Stimulated activated CD8-positive, alpha-beta memory T cell treated with anti-CD3 and anti-CD28 coated beads, Interleukin-7, amount 100 ng/mL, for 4 hours (primary cell): Measurements from ENCODE around the gene FMN1.

Experiments
- DNase-seq, 2 donors: peaks; one replicate each; pipeline ENCODE4 v3.0.0-alpha.2; 2020; ENCODE audit warnings: low read depth in 2 of 2

Gene FMN1

DNA sequence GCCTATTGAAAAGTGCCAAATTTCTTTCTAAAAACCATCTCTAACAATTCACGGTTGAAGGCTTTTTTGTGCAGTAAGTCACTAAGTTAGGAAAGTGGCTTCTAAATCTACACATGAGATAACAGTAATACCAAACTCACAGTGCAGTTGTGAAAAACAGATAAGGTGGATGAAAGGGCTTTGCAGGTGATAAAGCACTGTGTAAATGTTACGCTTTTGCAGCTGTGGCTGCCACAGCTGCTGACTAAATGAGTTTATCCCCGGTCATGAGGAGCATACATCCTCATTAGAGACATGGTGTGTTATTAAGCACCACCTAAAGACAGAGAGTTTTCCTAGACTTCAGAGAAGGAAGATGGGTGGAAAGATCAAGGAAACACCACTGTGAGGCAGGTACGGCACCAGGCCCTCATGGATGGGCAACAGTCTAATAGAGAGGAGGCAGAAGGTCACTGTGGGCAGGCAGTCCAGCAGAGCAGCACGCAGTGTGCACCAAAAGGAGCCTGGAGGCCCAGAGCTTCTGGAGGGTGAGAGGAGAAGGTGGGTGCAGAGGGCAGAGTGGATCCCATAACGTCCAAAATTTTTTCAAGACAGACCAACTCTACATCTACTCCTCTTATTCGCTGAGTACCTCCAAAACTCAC, 68.5 kb downstream of the FMN1 start:
- DNase-seq = no peak

DNA sequence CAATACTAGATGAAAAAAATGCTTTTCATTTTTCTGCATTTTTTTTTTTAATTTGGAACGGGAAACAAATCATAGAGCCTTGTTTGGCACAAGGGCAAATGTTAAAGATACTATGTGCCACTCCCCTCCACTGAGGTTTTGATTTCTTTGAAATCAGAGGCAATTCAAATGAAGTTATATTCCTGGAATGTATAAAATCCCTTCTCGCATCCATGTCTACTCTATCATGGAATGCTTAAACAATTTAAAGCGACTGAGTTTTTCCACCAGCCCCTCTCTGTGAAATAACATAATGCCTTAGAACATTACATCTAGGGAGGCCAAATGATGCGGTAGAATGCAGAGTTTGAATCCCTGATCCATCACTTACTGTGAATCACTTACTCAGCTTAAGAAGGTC, 69.7 kb downstream of the FMN1 start:
- no peak for DNase-seq

GRCh38 chr15:33124279-33124678, 70.2 kb downstream of the FMN1 start:
- no peak for DNase-seq

DNA sequence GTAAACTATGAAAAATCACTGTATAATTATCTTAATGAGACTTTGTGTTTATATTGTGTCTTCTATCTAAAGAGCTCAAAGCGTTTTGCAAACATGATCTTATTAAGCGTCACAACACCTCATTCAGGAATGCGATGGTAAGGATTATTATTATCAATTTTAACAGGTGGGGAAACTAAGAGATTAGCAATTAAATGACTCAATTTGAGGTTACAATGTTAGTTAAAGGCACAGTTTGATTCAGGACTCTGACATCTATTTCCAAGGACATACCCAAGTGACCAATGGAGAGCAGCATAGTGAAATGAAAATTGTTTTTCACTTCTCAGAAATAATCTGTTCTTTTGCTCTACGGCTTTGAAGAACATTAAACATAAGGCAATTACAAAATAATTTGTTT, 74.6 kb downstream of the FMN1 start:
- DNase-seq = no peak

DNA sequence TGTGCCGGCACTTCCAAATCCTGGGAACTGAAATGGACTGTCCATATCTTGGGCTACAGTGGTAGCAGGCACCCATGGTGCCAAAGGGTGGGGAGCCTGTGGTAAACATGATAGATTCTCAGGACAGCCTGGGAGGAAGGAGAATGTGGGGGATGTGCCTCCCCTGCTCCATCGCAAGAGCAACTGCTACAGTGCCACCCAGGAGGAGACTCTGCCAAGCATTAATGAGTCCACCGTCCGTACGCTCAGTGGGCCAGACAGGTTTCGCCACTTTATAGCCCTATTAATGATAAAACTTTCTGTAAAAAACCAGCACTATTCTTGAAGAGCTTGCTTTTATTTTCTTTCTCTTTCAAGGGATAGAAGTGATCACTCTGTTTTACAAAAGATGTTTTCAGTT, 75.2 kb downstream of the FMN1 start:
- no peak for DNase-seq

DNA sequence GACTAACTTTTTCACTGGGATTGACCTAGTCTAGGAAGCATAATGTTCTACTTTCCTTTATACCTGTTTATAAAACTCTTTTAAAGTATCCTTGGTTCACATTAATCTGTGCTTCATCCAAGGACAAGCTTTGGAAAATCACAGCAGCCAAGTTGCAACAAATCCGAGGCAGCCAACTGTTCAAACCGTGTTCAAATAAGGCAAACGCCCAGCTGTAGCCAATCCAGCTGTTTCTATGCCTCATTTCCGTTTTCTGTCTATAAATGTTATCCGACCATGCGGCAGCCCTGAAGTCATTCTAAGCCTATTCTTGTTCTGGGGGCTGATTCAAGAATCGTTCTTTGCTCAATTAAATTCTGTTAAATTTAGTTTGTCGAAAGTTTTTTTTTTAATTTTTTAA, 78.3 kb downstream of the FMN1 start:
- DNase-seq = no peak

DNA sequence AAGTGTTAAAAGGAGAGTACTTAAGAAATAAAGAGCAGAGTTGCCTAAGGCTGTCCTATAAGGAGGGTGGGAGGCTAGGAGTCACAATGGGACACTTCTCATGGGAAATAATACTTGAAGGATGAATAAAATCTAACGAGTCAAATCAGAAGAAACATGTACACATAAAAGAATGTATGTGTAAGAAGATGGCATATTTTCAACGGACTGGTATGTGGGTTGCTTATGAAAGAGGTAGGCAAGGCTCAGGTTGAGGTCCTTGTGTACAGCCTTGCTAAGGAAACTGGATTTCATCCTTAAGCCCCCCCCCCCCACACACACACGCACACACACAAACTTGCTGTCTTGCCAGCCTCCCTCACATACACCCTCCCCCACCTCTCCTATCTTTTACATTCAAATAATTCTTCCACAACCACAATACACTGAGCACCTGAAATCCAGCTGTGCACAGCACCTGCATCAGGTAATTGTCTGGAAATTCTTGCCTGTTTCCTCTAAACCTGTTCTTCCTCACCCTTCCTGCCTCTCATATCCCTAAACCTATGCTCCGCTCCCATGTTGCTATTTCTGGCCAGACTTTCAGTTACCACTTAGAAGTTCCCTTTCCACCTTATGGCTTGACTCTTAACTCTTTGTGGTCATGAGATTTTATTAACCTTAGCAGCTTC, 79.2 kb downstream of the FMN1 start:
- DNase-seq = no peak

DNA sequence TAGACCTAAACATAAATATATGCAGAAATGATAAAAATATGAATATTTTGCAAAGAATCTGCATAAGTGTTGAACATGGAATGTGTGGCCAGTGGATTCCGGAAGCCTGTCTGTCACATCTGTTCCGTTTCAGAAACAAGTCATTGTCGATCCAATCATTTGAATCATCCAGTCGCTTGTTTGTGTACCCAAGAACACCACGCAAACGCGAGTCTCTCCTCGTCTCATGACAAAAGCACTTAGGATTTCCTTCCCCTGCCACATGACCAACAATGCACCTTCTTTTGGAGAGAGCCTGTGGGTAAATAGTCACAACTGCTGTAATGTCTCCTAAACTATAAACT, 80.2 kb downstream of the FMN1 start:
- DNase-seq = no peak

- DNase-seq = no peak
These were observed 80.7 kb downstream of the FMN1 start for GRCh38 chr15:33113666-33114373.

GRCh38 chr15:33112541-33113105, 81.9 kb downstream of the FMN1 start:
- no peak for DNase-seq

DNA sequence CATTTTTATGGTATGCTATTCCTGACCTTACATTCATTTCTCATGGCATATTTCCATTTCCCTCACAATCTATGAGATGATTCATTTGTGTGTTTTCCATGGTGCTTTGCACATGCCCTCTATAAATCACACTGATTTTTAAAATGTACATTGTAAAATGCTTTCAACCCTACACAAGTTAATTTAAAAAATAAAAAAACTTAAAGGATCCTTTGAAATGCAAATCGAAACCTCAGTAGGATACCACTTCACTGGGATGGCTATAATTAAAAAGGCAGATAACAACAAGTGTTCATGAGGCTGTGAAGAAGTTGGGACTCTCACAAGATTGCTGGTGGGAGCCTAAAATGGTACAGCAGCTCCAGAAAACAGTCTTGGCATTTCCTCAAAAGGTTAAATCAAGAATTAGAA, 83.5 kb downstream of the FMN1 start:
- no peak for DNase-seq

DNA sequence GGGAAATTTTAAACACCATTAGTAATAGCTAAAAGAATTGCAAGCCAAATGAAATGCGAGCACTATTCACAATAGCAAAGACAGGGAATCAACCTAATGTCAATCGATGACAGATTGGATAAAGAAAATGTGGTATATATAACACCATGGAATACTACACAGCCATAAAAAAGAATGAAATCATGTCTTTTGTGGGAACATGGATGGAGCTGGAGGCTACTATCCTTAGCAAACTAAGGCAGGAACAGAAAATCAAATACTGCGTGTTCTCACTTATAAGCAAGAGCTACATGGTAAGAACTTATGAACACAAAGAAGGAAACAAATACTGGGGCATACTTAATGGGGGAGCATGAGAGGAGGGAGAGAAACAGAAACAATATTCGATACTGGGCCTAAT, 85.2 kb downstream of the FMN1 start:
- DNase-seq = no peak

- DNase-seq = no peak
These were observed 86.0 kb downstream of the FMN1 start for GRCh38 chr15:33108518-33108917.

DNA sequence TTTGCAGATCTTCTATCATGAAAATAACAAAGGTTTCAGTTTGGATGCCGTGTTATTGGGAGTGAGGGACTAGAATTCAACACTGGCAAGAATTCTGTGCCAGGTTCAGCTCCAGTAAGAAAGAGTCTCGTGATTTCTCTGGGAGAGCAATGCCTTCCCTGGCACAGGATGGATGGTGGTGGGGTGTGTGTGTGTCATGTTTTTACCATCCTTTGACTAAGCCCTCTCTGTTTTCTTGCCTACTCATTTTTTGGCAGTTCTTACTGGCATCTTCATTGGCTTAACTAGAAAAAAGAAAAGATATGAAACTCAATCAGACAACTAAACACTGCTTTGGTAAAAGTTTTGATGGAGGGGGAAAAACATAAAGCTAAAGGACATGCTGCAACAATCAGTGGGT, 86.6 kb downstream of the FMN1 start:
- DNase-seq = no peak

- no peak for DNase-seq
These were observed 90.3 kb downstream of the FMN1 start for GRCh38 chr15:33104212-33104611.

DNA sequence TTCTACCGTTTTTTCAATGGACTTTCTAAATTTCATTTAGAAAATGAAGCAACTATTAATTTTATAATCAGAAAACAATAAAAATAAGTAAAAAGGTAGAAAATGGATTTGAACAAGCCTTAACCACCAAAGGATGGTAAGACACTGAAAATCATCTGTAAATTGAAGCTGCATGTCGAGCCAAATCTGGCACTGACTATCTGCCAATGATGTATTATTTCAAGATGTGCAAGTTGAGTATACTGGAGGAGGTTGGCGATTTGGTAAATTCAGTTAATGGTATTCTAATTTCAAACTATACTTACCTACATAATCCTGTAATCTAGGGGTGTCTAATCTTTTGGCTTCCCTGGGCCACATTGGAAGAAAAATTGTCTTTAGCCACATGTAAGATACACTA, 93.5 kb downstream of the FMN1 start:
- DNase-seq = no peak

- DNase-seq = no peak
These were observed 94.2 kb downstream of the FMN1 start for GRCh38 chr15:33100314-33100713.

GRCh38 chr15:33099739-33100138, 94.8 kb downstream of the FMN1 start:
- DNase-seq = no peak

DNA sequence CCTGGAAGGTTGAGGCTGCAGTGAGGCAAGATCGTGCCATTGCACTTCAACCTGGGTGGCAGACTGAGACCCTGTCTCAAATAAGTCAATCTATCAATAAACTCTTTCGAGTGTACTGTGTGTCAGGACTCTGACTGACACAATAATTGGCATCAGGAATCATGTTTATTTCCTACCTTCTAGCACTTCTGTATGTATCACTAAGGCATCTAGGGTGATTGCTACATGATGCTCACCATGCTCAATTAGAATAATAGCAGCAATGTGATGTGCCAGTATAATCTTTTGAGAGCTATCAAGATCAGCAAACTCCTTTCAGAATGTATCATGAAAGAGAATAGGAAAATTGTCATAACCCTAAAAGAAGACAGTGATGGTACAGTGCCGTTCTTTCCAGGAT, 95.3 kb downstream of the FMN1 start:
- no peak for DNase-seq

DNA sequence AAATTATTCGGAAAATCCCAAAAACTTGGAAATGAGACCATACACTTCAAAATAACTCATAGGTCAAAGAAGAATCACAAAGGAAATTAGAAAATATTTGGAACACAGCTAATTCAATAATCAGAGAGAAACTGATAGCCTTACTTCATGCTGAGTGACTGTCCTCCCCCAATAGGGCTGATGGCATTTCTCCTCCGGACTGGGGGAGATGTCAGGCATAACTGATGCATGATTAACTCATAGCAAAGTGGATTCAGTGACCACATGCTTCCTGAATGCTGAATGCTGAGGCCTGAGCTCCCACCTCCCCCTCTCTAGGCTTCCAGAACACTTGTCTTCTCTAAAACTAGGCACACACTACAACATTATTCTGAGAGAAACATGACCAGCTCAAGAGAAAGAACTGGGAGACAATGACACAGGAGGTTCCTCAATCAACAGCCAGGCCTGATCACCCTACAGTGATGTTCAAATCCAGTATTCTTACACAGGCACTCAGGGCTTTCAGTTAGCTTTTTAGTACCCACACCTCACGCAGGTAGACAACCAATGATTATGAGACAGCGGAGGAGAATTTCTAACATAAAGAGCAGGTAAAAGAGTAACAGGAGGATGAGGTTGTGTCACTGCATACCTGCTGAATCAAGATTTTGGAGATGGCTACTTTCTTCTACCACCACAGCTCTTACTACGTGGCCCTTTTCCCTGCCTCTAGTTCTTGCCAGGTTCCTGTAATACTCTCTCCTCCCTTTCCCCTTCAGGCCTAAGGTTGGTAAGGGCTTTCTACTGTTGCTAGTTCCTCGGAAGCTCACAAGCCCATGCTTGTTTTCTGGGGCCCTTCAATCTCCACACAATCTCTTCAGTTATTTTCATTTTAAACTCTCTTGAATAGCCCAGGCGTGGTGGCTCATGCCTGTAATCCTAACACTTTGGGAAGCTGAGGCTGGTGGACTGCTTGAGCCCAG, 96.1 kb downstream of the FMN1 start:
- DNase-seq = no peak

DNA sequence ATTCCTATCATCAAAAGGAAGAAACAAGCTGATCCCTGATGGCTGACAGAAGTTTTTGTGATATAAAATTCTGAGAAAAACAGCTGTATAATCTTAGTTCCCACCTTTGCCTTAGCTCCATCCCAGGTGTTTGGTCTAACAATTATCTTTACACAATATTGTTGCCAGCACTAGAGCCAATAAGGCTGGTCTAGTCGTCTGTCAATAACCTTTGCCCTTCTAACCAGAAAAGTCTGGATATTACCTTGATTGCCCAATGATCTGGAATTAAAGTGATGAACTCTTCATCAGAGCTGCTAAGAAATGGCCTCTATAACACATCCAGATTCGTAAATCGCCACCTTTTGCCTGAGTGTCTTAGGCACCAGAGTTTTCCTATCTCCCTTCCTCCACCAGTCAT, 98.4 kb downstream of the FMN1 start:
- no peak for DNase-seq

- no peak for DNase-seq
These were observed 98.9 kb downstream of the FMN1 start for GRCh38 chr15:33095641-33096040.
